Gastroesophageal sphincter (tissue), 3 donors: Measurements from ENCODE around the gene COL1A2.

Experiments used
- EP300 ChIP-seq: sonication (generic); formaldehyde crosslinking; IDR thresholded peaks from one replicate; pipeline ENCODE4 v1.6.1; 2017; ENCODE audit warnings: antibody characterized with exemption, mild to moderate bottlenecking
- POLR2A ChIP-seq, 2 donors: fragments of 450-650 bp; IDR thresholded peaks; one replicate each; pipeline ENCODE4 v1.6.1; 2017; ENCODE audit warnings: antibody characterized with exemption in 2 of 2, mild to moderate bottlenecking in 2 of 2, moderate library complexity in 1 of 2
- POLR2AphosphoS5 ChIP-seq: sonication (generic); formaldehyde crosslinking; IDR thresholded peaks from one replicate; pipeline ENCODE4 v1.6.1; 2017; ENCODE audit warnings: antibody characterized with exemption
- TF ChIP-seq, protein P1 (sequence below), 4 experiments: fragments of 200-600 bp in 2 of 4; fragments of 450-650 bp in 2 of 4; sonication (generic) in 1 of 4; IDR thresholded peaks; one replicate each; pipeline ENCODE4 v1.5.1; 2017 to 2019; ENCODE audit warnings: antibody characterized with exemption in 4 of 4, mild to moderate bottlenecking in 2 of 4, moderate library complexity in 2 of 4

- TF ChIP-seq, protein P1, sequence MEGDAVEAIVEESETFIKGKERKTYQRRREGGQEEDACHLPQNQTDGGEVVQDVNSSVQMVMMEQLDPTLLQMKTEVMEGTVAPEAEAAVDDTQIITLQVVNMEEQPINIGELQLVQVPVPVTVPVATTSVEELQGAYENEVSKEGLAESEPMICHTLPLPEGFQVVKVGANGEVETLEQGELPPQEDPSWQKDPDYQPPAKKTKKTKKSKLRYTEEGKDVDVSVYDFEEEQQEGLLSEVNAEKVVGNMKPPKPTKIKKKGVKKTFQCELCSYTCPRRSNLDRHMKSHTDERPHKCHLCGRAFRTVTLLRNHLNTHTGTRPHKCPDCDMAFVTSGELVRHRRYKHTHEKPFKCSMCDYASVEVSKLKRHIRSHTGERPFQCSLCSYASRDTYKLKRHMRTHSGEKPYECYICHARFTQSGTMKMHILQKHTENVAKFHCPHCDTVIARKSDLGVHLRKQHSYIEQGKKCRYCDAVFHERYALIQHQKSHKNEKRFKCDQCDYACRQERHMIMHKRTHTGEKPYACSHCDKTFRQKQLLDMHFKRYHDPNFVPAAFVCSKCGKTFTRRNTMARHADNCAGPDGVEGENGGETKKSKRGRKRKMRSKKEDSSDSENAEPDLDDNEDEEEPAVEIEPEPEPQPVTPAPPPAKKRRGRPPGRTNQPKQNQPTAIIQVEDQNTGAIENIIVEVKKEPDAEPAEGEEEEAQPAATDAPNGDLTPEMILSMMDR (IDR thresholded peaks at IDR 0.05), result no peak
- TF ChIP-seq POLR2AphosphoS5 (no peak), POLR2A (IDR thresholded peaks at IDR 0.05) (no peak), EP300 (no peak)
Observed at GRCh38 chr7:94434042-94434441, 39.3 kb downstream of the COL1A2 start.
